CD14-positive monocyte (primary cell): ENCODE data around the gene AKR1C3. TPM values are rescaled to one million over a fixed set of nuclear protein-coding genes. Genes with fewer than 3 reads are reported as not detected.

Experiments
- DNase-seq, 3 donors: peaks; one replicate each; pipeline ENCODE4 v3.0.0-alpha.2; 2011 to 2022
- H2AFZ ChIP-seq: 2 replicates; pipeline ENCODE4 v1.6.0; 2012; ENCODE audit warnings: mild to moderate bottlenecking, low read depth, low read length, inconsistent platforms; ENCODE audit not compliant: insufficient read depth, poor library complexity, severe bottlenecking
- H3K27ac ChIP-seq, 2 donors: 1 replicate in 1 of 2; 2 replicates in 1 of 2; pipeline ENCODE4 v1.5.1; 2012 to 2013; ENCODE audit warnings: low read length in 2 of 2, control low read depth in 1 of 2, inconsistent platforms in 1 of 2, low read depth in 1 of 2, mild to moderate bottlenecking in 1 of 2
- H3K27me3 ChIP-seq, 2 donors: one replicate each; pipeline versions ENCODE4 v1.6.0 to v1.6.1; 2011 to 2013; ENCODE audit warnings: low read length in 2 of 2; ENCODE audit not compliant: control insufficient read depth in 2 of 2, insufficient read depth in 2 of 2
- H3K36me3 ChIP-seq, 2 donors: replicated peaks in 1 of 2; 1 replicate in 1 of 2; 2 replicates in 1 of 2; pipeline versions ENCODE4 v1.5.1 to v1.6.1; 2012 to 2013; ENCODE audit warnings: low read length in 2 of 2, control low read depth in 1 of 2, inconsistent platforms in 1 of 2, mild to moderate bottlenecking in 1 of 2; ENCODE audit not compliant: insufficient read depth in 2 of 2, control insufficient read depth in 1 of 2
- H3K4me1 ChIP-seq, 2 donors: 1 replicate in 1 of 2; 2 replicates in 1 of 2; pipeline versions ENCODE4 v1.5.1 to v1.6.1; 2012 to 2013; ENCODE audit warnings: low read length in 2 of 2, control low read depth in 1 of 2, inconsistent platforms in 1 of 2, mild to moderate bottlenecking in 1 of 2, moderate library complexity in 1 of 2; ENCODE audit not compliant: insufficient read depth in 2 of 2, control insufficient read depth in 1 of 2
- H3K4me2 ChIP-seq: replicated peaks from 2 replicates; pipeline ENCODE3; 2012; ENCODE audit warnings: low read length, moderate library complexity, mild to moderate bottlenecking; ENCODE audit not compliant: poor library complexity, severe bottlenecking; ENCODE audit errors: extremely low read depth
- H3K4me3 ChIP-seq, 3 experiments: fragments of 200-600 bp in 1 of 3; sonication (generic) in 1 of 3; replicated peaks in 1 of 3; 1 replicate in 2 of 3; 2 replicates in 1 of 3; pipeline ENCODE4 v1.5.1; 2011 to 2013; ENCODE audit warnings: low read length in 3 of 3, mild to moderate bottlenecking in 3 of 3, control low read depth in 2 of 3, low read depth in 2 of 3, inconsistent platforms in 1 of 3, moderate library complexity in 1 of 3
- H3K79me2 ChIP-seq: 2 replicates; pipeline ENCODE4 v1.6.0; 2012; ENCODE audit warnings: mild to moderate bottlenecking, control low read depth, inconsistent platforms, low read length, moderate library complexity; ENCODE audit not compliant: insufficient read depth
- H3K9ac ChIP-seq: 2 replicates; pipeline ENCODE4 v1.6.0; 2017; ENCODE audit warnings: low read length, mild to moderate bottlenecking; ENCODE audit not compliant: insufficient read depth, poor library complexity, severe bottlenecking
- H3K9me3 ChIP-seq, 2 donors: replicated peaks in 1 of 2; 1 replicate in 1 of 2; 2 replicates in 1 of 2; pipeline versions ENCODE4 v1.5.1 to v1.6.1; 2012 to 2013; ENCODE audit warnings: low read length in 2 of 2, control low read depth in 1 of 2; ENCODE audit not compliant: control insufficient read depth in 1 of 2, insufficient read depth in 1 of 2
- H4K20me1 ChIP-seq: 2 replicates; pipeline ENCODE4 v1.6.0; 2012; ENCODE audit warnings: mild to moderate bottlenecking, low read length, control low read depth, moderate library complexity; ENCODE audit not compliant: insufficient read depth
- H3K27ac Mint-ChIP-seq, 7 donors: one replicate each; pipeline ENCODE4 v1.8.0; 2020; ENCODE audit warnings: mild to moderate bottlenecking in 7 of 7, mixed read lengths in 7 of 7, moderate library complexity in 6 of 7, inconsistent platforms in 2 of 7
- H3K27me3 Mint-ChIP-seq, 3 donors: one replicate each; pipeline ENCODE4 v1.8.0; 2021 to 2022; ENCODE audit warnings: low read depth in 3 of 3, mild to moderate bottlenecking in 3 of 3, mixed read lengths in 3 of 3, moderate library complexity in 3 of 3, inconsistent platforms in 1 of 3
- H3K36me3 Mint-ChIP-seq, 2 donors: one replicate each; pipeline ENCODE4 v1.8.0; 2020; ENCODE audit warnings: mixed read lengths in 2 of 2, inconsistent platforms in 1 of 2, mild to moderate bottlenecking in 1 of 2
- H3K4me1 Mint-ChIP-seq: one replicate; pipeline ENCODE4 v1.8.0; 2020; ENCODE audit warnings: mild to moderate bottlenecking, mixed read lengths
- H3K4me3 Mint-ChIP-seq, 2 donors: one replicate each; pipeline ENCODE4 v1.8.0; 2020; ENCODE audit warnings: mild to moderate bottlenecking in 2 of 2, mixed read lengths in 2 of 2, moderate library complexity in 1 of 2
- H3K9me3 Mint-ChIP-seq, 7 donors: one replicate each; pipeline ENCODE4 v1.8.0; 2020 to 2022; ENCODE audit warnings: mixed read lengths in 7 of 7, mild to moderate bottlenecking in 6 of 7, moderate library complexity in 6 of 7, inconsistent platforms in 2 of 7
- WGBS: methylation state at CpG from one replicate; pipeline ENCODE4 v1.1.5; 2013; ENCODE audit warnings: missing lambda C conversion rate; ENCODE audit not compliant: insufficient coverage; 5-methylcytosine and 5-hydroxymethylcytosine counted together
- intact Hi-C, 2 donors: fragments of 100-400 bp; cut with micrococcal nuclease; formaldehyde crosslinking; loops; one replicate each; pipeline versions ENCODE4 v1.15.0 to v1.15.1; 2023
- polyA plus RNA-seq, 3 donors: library from polyadenylated mRNA; depleted of rRNA in 1 of 3; unstranded in 2 of 3; stranded (reverse) in 1 of 3; fragments of 300-500 nt in 2 of 3; fragments of >200 nt in 1 of 3; fragmentation: Illumina TruSeq in 2 of 3; gene quantifications; 1 replicate in 2 of 3; 2 replicates in 1 of 3; pipeline ENCODE4 v1.2.3, GENCODE V29; 2012 to 2021
- TF ChIP-seq, protein P1 (sequence below): fragments of 200-600 bp; IDR thresholded peaks from one replicate; pipeline ENCODE4 v1.8.0; 2022; ENCODE audit warnings: antibody characterized with exemption, mild to moderate bottlenecking

Gene AKR1C3
- polyA plus RNA-seq, 3 donors: 1.1 to 2.4 (median 1.9) TPM

DNA sequence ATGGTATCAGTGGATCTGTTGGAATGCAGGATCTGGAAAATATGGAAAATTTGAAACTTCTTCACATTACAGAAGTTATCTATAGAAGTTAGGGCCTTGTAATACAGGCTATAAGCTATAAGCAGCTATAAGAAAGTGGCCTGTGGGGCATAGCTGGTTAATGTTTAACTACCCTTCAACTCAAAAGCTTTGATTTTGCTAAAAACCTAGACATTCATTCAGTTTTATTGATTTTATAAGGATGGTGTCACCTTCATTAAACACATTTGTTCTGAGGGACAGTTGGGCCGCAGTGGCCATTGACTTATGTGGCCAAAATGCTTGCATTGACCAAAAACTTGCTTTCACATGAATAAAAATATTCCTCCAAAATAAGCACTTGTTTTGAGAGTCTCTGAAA is 13.1 kb upstream of the AKR1C3 start:
- H3K9ac ChIP-seq: no peak overlapping the region
- H3K27ac Mint-ChIP-seq: no peak overlapping the region
- no peaks in the 10 kb centered on the region for H3K27me3 ChIP-seq
- no peak overlapping the region for H3K4me3 Mint-ChIP-seq
- no peaks in the 10 kb centered on the region for H3K27me3 Mint-ChIP-seq
- H3K4me1 ChIP-seq: no peaks in the 10 kb centered on the region
- TF ChIP-seq, protein P1, sequence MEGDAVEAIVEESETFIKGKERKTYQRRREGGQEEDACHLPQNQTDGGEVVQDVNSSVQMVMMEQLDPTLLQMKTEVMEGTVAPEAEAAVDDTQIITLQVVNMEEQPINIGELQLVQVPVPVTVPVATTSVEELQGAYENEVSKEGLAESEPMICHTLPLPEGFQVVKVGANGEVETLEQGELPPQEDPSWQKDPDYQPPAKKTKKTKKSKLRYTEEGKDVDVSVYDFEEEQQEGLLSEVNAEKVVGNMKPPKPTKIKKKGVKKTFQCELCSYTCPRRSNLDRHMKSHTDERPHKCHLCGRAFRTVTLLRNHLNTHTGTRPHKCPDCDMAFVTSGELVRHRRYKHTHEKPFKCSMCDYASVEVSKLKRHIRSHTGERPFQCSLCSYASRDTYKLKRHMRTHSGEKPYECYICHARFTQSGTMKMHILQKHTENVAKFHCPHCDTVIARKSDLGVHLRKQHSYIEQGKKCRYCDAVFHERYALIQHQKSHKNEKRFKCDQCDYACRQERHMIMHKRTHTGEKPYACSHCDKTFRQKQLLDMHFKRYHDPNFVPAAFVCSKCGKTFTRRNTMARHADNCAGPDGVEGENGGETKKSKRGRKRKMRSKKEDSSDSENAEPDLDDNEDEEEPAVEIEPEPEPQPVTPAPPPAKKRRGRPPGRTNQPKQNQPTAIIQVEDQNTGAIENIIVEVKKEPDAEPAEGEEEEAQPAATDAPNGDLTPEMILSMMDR: no peak
- H4K20me1 ChIP-seq: no peaks in the 10 kb centered on the region
- peaks cover 0 to 8% (median 2%) of the 10 kb centered on the region in 7 donors for H3K9me3 Mint-ChIP-seq
- no peak overlapping the region for H3K4me2 ChIP-seq
- intact Hi-C loops: no loop called here
- no peak overlapping the region for H3K4me3 ChIP-seq
- no peaks in the 10 kb centered on the region for H3K36me3 ChIP-seq
- no peak overlapping the region for H2AFZ ChIP-seq
- H3K4me1 Mint-ChIP-seq: no peaks in the 10 kb centered on the region
- no peak overlapping the region for H3K27ac ChIP-seq
- no peak for DNase-seq
- H3K79me2 ChIP-seq: no peaks in the 10 kb centered on the region
- no peaks in the 10 kb centered on the region for H3K36me3 Mint-ChIP-seq
- no CpG with 5 or more reads among the region's 1 CpG for WGBS
- no peaks in the 10 kb centered on the region for H3K9me3 ChIP-seq

DNA sequence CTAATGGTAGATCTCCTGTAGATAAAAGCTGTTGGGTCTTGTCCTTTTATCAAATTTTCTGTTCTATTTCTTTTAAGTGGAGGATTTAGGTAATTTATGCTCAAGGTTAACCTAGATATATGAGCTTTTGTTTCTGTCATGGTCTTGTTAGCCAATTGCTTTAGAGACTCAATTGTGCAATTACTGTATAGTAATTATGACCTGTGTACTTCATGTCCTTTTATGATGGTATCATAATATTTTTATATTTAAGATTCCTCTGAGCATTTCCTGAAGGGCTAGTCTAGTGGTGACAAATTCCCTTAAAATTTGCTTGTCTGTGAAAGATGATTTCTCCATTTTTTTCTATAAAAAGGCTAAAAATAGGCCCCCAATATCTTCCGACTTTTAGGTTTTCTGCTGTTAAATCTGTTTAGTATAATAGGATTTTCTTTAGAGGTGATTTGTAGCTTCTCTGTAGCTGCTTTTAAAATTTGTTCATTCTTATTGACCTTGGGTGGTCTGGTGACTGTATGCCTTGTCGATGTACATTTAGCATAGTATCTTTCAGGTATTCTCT is 5.4 kb upstream of the AKR1C3 start:
- Mint-ChIP-seq H3K27me3 (peaks cover 0 to 3% (median 2%) of the 10 kb centered on the region in 3 donors), H3K4me1 (no peaks in the 10 kb centered on the region), H3K36me3 (no peaks in the 10 kb centered on the region), H3K9me3 (peaks cover 0 to 7% (median 2%) of the 10 kb centered on the region in 7 donors), H3K27ac (no peak overlapping the region), H3K4me3 (no peak overlapping the region)
- TF ChIP-seq, protein P1: no peak
- H2AFZ ChIP-seq: no peak overlapping the region
- no peak for DNase-seq
- intact Hi-C loops: no loop called here
- no peaks in the 10 kb centered on the region for H3K79me2 ChIP-seq
- H3K9me3 ChIP-seq: no peaks in the 10 kb centered on the region
- no peaks in the 10 kb centered on the region for H3K4me1 ChIP-seq
- H3K4me3 ChIP-seq: no peak overlapping the region
- H3K27me3 ChIP-seq: no peaks in the 10 kb centered on the region
- H3K36me3 ChIP-seq: no peaks in the 10 kb centered on the region
- WGBS: no CpG with 5 or more reads among the region's 2 CpGs
- H3K27ac ChIP-seq: no peak overlapping the region
- H3K9ac ChIP-seq: no peak overlapping the region
- H4K20me1 ChIP-seq: no peaks in the 10 kb centered on the region
- no peak overlapping the region for H3K4me2 ChIP-seq
